GM18858 (cell line): ENCODE data around the gene IL1A.

Source experiments
- ATAC-seq: cut with Tn5 transposase; IDR thresholded peaks from one replicate; pipeline ENCODE4 v1.9.1; 2021; ENCODE audit not compliant: unreplicated experiment

The IL1A gene

GRCh38 chr2:112818094-112818902 lies 34.0 kb upstream of the IL1A start:
- ATAC-seq: no peak

- no peak for ATAC-seq
Observed at GRCh38 chr2:112817082-112817689, 32.9 kb upstream of the IL1A start.

DNA sequence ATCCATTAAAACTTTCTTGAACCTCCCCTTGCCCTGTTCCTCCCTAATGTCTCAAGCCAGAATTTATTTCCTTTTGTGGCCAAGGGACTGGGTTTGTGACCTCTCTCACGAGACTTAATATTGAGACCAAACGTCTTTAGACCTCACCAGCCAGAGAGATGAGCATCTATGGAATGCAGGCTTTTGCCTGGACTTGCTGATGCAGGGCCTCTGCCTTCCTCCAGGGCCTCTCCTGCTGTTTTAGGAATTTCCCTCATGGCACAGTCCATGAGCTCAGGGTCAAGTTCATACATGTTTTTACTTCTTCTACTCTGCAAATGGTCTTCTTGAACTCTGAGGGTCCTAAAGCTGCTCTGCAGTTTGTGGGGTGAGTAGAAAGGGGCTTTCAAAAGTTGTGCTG lies 30.0 kb upstream of the IL1A start:
- no peak for ATAC-seq

GRCh38 chr2:112813280-112813966 lies 29.1 kb upstream of the IL1A start:
- no peak for ATAC-seq

- no peak for ATAC-seq
Observed at GRCh38 chr2:112812318-112813267, 28.3 kb upstream of the IL1A start.

DNA sequence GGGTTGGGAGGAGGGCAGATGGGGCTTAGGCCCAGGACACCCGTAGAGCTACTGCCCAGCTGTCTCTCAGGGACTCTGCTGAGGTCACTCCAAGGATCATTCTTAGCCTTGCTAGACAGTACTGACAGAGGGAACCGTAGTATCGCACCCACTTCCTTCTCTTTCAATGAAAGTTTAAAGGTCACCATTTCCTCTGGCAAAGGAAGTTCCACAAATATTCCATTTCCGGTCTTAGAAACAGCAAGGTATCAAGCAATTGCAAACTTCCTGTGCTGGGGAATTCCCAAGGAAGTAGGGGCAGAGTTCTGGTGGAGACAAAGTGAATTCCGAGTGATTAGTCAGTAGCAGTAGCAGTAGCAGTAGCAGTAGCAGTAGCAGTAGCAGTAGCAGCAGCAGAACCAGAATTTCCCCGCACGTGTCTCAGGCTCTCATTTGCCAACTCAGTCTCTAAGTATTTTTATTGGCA lies 27.6 kb upstream of the IL1A start:
- no peak for ATAC-seq

DNA sequence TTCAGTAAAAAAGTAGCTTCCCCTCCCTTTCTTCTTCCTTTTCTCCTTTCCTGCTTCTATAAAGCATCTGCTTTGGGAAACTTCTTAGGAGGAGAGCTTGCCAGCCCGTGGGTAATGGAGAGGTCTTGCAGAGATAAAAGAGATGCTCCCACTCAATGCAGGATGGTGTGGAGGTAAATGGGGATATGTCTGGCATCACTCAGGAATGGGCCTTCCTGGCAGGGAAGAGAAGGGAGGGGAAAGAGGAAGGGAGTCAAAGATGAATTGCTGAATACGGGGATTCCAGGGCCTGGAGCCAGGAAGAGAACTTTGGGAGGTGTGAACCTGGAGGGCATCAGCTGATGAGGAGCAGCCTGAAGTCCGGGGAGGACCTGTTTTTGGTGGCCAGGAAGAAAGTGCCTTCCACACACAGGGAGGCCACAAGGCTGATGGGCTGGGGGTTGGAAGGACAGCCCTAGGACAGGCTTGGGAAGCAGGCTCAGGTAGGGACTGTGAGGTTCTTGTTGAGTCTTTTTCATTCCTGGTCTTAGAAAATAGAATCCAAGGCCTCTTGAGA lies 27.1 kb upstream of the IL1A start:
- ATAC-seq: no peak

DNA sequence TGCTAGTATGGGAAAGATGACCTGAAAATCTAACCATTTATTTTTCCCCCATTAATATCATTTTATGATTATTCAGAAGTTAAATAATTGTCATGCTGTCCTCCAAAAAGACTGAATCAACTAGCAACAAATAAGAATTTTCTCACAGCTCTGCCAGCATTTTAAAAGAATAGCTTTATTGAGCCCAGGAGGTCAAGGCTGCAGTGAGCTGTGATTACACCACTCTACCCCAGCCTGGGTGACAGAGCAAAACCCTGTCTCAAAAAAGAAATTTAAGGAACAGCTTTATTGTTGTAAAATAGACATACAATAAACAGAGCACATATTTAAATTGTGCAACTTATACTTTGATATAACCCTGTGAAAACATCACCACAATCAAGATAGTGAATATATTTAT lies 24.8 kb upstream of the IL1A start:
- no peak for ATAC-seq

DNA sequence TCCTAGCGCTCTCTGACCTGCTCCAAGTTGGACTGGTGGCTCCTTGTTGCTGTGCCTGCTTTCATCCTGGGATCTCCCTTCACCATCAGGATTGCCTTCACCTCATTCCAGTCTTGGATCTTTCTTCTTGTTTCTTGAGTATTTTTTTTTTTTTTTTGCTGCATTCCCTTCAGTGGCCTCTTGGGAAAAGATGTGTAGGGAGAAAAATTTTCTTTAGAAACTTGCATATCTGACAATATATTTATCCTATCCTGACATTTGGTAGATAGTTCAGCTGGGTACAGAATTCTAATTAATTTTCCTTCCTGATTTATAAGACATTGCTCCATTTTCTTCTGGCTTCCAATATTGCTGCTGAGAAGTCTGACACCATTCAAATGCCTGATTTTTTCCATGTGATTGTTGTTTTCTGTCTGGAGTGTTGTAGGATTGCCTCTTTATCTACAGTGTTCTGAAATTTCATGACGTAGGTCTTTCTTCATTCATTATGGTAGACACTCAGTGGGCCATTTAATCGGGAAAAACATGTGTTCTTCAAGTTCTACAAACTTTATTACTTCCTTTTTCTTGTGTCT lies 23.0 kb upstream of the IL1A start:
- ATAC-seq: no peak

DNA sequence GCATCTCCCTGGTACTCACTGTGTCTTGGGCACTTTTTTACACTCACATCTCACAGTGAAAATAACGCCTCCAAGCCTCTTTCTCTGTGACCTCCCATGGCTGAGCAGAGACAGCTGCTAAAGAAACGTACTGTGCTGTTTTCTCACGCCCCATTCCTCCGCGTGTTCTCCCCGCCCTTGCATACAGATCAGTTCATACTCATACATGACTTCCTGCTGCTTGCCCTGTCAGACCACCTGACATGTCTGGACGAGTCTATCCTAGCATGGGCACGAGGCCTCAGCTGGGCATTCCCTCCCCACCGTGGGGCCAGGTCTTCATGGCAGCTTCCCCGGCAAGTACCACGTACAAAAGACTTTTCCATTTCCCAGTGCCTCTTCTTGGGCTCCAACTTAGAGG lies 21.2 kb upstream of the IL1A start:
- ATAC-seq: no peak

DNA sequence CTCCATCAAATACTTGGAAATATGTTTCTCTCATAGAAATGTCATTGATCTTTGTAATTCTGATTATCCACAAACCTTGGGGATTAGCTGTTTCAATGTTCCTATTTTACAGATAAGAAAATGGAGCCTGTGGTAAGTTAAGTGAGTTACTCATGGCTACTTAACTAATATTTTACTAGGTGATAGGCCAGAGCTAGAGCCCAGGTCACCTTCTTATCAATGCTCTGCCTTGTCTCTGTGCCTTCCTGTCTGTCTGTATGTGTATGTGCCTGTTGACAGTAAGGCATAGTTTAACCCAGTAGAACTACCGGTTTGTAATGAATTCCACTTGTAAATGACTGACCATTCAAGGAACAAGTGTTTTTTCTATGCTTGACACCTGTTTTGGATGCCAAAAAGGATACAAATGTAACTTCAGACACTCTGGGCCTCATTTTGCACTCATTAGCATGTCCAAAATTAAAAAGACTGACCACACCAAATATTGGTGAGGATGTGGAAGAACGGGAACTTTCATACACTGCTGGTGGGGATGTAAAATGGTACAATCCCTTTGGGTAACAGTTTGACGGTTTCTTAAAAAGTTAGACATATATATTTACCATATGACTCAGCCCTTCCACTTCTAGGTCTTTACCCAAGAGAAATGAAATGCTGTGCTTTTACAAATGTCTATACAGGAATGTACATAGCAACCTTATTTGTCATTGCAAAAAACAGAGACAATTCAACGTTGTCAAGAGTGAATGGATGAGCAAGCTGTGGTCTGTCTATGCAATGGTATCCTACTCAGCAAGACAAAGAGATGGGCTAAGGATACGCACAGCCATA lies 19.6 kb upstream of the IL1A start:
- ATAC-seq: no peak

DNA sequence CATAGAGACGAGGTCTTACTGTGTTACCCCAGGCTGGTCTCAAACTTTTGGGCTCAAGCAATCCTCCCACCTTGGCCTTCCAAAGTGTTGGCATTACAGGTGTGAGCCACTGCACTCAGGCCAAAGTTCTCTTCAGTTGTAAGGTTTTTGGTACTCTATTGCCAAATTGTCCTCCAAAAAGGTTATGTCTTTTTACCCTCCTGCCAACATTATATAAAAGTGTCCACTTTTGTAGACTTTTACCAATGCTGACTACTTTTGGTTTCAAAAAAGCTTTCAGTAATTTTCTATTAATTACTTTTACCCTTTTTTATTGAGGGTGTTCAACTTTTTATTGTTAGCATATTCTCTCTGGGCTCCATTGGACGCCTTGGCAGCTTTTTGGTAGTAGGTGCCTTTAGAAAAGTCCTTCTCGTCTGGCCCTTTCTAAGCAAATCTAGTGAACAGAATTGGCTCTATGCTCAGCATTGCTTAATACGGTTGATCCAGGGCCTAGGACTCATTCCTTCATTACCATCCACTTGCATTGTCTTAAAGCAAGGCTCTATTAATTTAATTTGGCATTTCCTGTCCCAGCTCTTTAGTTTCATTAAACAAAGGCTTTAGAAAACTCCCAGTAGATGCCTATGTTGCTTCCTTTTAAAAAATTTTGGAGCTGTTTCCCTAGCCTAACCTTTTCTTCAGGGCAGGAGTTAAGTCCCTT lies 16.7 kb upstream of the IL1A start:
- no peak for ATAC-seq

DNA sequence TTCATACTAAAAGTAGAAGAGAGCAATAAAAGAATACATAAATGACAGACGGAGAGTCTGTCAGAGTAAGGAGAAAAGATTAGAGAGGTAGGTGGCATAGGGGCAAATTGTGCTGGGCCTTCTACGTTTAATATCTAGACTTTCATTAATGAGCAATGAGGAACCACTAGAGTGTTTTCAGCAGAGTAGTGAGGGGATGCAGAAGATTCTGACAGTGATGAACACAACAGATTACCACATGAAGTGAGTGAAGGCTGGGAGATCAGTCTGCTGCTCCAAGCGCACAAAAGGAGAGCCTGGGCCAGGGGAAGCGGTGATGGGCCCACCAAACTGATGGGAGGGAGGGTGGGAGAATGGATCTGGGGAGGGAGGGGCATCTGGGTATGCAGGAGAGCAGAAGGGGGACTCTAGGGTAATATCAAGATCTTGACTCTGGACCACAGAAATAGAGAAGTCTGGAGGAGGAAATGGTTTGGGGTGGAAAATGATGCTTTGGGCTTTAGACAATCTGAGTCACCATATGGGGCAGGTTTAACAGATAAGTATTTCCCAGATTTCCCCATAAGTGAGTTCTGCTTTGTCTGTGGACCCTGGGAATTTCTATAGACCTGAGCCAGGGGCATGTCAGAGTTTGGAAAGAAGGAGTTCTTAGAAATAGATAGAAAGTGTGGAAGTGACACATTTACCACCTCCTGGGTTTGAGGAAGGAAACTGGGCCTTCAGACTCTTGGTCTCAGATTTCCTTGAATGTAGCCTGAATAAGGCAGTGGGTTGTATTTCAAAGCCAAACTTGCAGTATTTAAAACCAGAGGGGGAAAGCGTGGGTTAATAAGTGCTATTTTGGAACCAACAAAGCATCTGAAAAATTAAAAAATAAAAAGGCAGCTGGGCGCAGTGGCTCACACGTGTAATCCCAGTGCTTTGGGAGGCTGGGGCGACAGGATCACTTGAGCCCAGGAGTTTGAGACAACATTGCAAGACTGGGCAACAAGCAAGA lies 15.0 kb upstream of the IL1A start:
- ATAC-seq: no peak

DNA sequence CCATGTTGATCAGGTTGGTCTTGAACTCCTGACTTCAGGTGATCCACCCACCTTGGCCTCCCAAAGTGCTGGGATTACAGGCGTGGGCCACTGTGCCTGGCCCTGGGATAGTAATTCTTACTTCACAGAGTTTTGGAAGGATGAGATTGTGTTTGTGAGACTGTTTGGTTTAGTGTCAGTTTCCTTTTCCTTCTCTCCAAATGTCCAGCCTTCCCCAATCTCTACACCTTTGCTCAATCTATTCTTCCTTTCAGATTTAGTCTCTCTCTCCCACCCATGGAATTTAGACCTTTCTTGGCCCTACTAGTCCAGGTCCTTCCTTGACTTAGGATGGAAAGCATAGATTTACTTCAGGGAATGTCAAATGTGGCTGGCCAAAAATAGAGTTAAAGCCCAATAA lies 12.2 kb upstream of the IL1A start:
- ATAC-seq: no peak

DNA sequence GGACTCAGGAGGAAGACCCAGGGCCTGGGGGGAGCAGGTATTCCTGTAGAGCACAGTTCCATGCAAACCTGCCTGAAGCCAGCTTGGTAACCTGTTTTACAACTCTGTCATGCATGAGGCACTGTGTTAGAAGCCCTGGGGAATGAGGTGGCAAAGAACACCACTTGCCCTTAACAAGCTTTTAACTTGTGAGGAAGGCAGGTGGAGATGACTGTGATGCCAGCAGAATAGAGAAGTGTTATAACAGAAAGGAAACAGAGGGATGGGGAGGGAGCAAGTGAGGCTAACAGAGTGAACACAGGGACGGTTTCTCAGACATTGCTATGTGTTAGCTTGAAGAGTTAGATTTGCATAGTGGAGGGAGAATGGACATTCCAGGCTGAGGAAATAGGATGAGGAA lies 11.5 kb upstream of the IL1A start:
- no peak for ATAC-seq

GRCh38 chr2:112794841-112795240 lies 10.5 kb upstream of the IL1A start:
- ATAC-seq: no peak

- ATAC-seq: no peak
Observed at GRCh38 chr2:112794131-112794733, 9.9 kb upstream of the IL1A start.
